WI38 (cell line): ENCODE data around the gene VN1R2.
"Not testable (repeated sequence)": the region's sequence is repeated elsewhere in the genome, so short reads cannot be mapped to it uniquely, and the experiment has no call there.

Source experiments
- H3K4me3 ChIP-seq: 2 replicates; pipeline ENCODE4 v1.5.1; 2011; ENCODE audit warnings: low read depth, mild to moderate bottlenecking, control low read depth, low read length
- TF ChIP-seq, protein P1 (sequence below): IDR thresholded peaks from 2 replicates; pipeline ENCODE4 v1.5.1; 2012; ENCODE audit warnings: low read depth, mild to moderate bottlenecking, control low read depth, low read length

VN1R2 gene, protein sequence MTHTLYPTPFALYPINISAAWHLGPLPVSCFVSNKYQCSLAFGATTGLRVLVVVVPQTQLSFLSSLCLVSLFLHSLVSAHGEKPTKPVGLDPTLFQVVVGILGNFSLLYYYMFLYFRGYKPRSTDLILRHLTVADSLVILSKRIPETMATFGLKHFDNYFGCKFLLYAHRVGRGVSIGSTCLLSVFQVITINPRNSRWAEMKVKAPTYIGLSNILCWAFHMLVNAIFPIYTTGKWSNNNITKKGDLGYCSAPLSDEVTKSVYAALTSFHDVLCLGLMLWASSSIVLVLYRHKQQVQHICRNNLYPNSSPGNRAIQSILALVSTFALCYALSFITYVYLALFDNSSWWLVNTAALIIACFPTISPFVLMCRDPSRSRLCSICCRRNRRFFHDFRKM

DNA sequence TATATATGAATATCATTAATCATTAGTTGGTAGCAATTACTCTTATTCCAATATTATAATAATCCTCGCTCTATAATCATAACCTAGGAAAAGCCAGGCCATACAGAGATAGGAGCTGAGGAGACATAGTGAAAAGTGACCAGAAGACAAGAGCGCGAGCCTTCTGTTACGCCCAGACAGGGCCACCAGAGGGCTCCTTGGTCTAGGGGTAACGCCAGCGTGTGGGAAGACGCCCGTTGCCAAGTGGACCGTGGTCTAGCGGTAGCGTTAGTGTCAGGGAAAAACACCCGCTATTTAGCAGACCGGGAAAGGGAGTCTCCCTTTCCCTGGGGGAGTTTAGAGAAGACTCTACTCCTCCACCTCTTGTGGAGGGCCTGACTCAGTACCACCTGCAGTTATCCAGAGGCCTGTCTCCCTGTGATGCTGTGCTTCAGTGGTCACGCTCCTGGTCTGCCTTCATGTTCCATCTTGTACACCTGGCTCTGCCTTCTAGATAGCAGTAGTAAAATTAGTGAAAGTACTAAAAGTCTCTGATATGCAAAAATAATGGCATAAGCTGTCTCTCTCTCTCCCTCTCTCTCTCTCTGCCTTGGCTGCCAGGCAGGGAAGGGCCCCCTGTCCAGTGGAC lies at the start of gene VN1R2:
Gene VN1R2 (plus strand): TSS at position 578 of the 628 bp plus-strand sequence. CDS start 84 bp downstream, outside the sequence.
- not testable (repeated sequence) for H3K4me3 ChIP-seq

DNA sequence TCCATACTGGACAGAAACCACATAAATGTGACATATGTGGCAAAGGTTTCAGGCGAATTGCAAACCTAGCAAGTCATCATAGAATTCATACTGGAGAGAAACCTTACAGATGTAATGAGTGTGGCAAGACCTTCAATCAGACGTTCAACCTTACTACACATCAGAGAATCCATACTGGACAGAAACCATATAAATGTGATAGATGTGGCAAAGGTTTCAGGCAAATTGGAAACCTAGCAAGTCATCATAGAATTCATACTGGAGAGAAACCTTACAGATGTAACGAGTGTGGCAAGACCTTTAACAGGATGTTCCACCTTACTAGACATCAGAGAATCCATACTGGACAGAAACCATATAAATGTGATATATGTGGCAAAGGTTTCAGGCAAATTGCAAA lies 46.5 kb upstream of the VN1R2 start:
- not testable (repeated sequence) for H3K4me3 ChIP-seq

DNA sequence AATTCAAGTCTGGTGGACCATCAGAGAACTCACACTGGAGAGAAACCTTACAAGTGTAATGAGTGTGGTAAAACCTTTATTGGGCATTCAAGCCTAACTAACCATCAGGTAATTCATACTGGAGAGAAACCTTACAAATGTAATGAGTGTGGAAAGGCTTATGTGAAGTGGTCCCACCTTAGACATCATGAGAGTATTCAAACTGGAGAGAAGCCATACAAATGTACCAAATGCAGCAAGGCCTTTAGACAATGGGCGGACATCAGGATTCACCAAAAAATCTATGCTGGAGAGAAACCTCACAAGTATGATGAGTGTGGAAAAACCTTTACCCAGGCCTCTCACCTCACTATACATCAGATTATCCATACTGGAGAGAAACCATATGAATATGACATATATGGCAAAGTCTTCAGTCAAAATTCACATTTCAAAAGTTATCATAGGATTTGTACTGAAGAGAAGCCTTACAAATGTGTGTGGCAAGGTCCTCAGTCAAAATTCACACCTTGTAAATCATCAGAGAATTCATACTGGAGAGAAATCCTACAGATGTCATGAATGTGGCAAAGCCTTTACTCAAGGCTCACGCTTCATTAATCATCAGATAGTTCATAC lies 45.3 kb upstream of the VN1R2 start:
- no peak overlapping the region for H3K4me3 ChIP-seq
- TF ChIP-seq, protein P1, sequence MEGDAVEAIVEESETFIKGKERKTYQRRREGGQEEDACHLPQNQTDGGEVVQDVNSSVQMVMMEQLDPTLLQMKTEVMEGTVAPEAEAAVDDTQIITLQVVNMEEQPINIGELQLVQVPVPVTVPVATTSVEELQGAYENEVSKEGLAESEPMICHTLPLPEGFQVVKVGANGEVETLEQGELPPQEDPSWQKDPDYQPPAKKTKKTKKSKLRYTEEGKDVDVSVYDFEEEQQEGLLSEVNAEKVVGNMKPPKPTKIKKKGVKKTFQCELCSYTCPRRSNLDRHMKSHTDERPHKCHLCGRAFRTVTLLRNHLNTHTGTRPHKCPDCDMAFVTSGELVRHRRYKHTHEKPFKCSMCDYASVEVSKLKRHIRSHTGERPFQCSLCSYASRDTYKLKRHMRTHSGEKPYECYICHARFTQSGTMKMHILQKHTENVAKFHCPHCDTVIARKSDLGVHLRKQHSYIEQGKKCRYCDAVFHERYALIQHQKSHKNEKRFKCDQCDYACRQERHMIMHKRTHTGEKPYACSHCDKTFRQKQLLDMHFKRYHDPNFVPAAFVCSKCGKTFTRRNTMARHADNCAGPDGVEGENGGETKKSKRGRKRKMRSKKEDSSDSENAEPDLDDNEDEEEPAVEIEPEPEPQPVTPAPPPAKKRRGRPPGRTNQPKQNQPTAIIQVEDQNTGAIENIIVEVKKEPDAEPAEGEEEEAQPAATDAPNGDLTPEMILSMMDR = no peak

DNA sequence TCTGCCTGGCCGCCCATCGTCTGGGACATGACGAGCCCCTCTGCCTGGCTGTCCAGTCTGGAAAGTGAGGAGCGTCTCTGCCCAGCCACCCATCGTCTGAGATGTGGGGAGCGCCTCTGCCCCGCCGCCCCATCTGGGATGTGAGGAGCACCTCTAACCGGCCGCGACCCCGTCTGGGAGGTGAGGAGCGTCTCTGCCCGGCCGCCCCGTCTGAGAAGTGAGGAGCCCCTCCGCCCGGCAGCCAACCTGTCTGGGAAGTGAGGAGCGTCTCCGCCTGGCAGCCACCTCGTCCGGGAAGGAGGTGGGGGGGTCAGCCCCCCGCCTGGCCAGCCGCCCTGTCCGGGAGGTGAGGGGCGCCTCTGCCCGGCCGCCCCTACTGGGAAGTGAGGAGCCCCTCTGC lies 35.4 kb upstream of the VN1R2 start:
- not testable (repeated sequence) for H3K4me3 ChIP-seq

DNA sequence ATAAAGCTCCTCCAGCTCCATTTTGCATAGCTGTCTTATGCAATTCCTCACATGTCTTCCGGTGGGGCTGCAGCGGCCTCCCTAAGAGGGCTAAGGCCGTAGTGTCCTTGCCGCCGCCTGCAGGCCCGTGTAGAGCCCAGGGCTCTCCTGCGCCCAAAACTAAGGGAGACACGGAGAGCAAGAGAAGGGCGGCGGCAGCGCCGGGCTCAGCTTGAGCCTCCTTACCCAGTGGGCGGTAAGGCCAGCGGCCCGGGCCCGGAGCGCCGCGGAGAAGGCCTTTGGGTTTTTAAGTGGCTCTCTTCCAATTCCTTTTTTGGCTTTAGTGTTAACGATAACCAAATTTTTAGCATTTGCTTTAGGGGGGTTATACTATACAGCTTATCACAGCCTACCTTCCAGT lies 33.5 kb upstream of the VN1R2 start:
- TF ChIP-seq, protein P1 = no peak
- no peak overlapping the region for H3K4me3 ChIP-seq

DNA sequence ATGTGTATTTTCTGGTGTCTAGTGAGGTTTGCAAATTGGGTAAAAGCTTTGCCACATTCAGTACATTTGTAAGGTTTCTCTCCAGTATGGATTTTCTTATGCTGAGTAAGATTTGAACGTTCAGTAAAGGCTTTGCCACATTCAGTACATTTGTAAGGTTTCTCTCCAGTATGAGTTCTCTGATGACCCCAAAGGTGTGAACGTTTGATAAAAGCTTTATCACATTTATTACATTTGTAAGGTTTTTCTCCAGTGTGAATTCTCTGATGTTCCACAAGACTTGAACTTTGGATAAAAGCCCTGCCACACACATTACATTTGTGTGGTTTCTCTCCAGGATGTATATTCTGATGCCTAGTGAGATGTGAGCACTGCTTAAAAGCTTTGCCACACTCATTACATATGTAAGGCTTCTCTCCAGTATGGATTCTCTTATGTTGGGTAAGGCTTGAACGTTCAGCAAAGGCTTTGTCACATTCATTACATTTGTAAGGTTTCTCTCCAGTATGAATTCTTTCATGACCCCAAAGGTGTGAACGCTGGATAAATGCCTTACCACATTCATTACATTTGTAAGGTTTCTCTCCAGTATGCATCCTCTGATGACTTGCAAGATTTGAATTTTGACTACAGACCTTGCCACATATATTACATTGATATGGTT lies 20.8 kb upstream of the VN1R2 start:
- TF ChIP-seq, protein P1 = no peak
- no peak overlapping the region for H3K4me3 ChIP-seq

DNA sequence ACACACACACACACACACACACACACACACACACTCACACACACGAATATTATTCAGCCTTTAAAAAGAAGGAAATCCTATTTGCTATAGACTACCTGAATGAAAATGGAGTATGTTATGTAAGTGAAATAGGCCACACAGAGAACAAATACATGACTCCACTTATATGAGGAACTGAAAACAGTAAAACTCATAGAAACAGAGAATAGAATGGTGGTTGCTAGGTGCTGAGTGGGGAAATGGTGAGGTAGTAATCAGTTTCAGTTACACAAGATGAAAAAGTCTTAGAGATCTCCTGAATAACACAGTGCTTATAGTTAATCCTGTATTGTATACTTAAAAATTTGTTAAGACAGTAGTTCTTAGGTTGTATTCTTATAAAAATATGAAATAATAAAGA lies 11.6 kb upstream of the VN1R2 start:
- no peak overlapping the region for H3K4me3 ChIP-seq
- TF ChIP-seq, protein P1 = no peak

DNA sequence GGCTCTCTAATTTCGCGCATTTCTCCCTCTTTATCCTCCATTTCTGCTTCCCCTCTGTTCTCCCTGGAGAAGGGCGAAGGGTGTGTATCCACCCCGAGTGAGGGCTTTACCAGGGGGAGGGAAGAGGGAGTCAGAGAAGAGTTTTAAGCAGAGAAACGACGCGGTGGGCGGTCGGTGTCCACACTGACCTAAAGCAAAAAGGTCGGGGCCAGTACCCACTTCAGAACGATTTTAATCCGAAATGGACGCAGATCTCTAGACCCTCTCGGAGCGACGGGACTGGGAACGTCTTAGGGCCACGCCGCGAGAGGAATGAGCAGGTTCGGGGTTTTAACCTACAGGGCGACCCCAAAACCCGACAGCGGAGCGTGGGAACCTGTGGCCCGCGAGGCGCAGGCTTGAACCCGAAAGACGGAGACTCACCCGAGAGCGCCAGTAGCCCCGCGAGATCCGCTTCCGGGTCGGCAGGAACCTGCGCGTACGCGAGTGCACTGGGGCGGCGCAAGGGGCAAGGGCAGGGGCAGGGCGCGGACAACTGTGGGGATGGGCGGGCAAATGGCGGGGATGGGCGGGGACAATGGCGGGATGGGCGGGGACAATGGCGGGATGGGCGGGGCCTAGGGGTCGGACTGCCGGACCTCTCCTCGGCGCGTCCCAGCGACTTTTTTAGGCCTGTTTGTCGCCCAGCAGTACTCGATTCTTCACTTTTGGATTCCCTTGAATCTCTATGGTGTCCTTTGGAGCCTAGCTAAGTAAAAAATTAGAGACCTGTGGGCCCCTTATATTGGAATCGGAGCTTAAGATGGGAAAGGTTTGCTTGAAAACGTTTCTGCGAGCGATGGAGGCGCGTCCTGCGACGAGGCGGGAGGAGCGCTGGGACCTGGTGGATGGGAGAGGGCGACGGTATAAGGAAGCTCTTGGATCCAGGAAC lies 3.4 kb upstream of the VN1R2 start, which contains the start of gene ZNF677:
Gene ZNF677 (minus strand): TSS at position 463 of the 931 bp plus-strand sequence. CDS start 3,323 bp downstream, outside the sequence.
- peak within 1 kb of the TSS; percentile 63 for H3K4me3 ChIP-seq
- TF ChIP-seq, protein P1 = no peak

DNA sequence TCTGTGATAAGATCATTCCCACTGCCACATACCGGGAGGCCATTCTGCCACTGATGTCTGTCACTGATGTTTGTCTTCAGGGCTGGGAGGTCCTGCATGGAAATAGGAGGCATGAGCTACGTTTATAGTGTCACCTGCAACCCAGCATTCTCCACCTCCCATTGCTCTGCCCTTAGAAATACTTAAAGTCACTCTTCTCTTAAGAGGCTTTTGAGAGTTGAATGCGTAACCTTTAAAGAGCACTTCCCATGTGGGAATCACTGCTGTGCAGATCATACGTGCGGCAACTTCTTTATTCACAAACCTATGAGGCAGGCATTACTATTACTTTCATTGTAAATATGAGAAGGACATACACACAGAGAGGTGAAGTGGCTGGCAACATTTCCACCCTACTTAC lies 9.5 kb downstream of the VN1R2 start, which contains the start of gene VN1R4:
Gene VN1R4 (minus strand): TSS at position 101 of the 400 bp plus-strand sequence. CDS start 58 bp downstream, at position 43.
- not testable (repeated sequence) for H3K4me3 ChIP-seq

DNA sequence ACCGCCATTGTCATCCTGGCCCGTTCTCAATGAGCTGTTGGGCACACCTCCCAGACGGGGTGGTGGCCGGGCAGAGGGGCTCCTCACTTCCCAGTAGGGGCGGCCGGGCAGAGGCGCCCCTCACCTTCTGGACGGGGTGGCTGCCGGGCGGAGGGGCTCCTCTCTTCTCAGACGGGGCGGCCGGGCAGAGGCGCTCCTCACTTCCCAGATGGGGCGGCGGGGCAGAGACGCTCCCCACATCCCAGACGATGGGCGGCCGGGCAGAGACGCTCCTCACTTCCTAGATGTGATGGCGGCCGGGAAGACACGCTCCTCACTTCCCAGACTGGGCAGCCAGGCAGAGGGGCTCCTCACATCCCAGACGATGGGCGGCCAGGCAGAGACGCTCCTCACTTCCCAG lies 11.8 kb downstream of the VN1R2 start:
- not testable (repeated sequence) for H3K4me3 ChIP-seq
